ENCODE measurements around the gene ARF1. TPM values are rescaled to one million over a fixed set of nuclear protein-coding genes. Genes with fewer than 3 reads are reported as not detected.

The ARF1 gene
- polyA plus RNA-seq, 1 donor (not counting 4 experiments of a cell fraction or from before 2014, with no cell fraction given) = 295 TPM

DNA sequence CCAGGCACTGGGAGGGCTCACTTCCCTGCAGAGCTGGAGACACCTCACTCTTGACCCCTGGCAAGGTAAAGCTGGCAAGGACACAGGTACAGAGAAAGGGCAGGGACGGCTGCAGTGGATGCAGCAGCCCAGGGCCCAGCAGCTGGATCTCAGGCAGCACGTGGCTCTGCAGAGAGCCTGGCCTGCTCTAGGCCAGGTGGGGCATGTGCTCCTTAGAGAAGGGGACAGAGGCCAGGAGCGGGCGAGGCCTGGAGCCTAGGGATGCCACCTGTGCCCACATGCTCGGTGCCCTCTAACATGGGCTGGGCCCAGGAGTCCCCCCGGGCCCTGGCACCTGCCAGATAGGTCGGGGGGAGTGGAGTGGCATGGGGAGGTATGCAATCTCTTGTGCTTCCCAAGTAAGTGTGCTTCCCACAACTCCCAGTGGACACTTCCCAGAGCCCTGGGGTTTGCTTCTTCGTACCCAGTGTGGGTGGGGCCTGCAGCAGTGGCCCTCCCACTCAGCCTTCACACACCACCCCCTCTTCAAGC is 45.7 kb upstream of the ARF1 start:
- no peak for DNase-seq (ENCODE audit: low read depth, low spot score)

DNA sequence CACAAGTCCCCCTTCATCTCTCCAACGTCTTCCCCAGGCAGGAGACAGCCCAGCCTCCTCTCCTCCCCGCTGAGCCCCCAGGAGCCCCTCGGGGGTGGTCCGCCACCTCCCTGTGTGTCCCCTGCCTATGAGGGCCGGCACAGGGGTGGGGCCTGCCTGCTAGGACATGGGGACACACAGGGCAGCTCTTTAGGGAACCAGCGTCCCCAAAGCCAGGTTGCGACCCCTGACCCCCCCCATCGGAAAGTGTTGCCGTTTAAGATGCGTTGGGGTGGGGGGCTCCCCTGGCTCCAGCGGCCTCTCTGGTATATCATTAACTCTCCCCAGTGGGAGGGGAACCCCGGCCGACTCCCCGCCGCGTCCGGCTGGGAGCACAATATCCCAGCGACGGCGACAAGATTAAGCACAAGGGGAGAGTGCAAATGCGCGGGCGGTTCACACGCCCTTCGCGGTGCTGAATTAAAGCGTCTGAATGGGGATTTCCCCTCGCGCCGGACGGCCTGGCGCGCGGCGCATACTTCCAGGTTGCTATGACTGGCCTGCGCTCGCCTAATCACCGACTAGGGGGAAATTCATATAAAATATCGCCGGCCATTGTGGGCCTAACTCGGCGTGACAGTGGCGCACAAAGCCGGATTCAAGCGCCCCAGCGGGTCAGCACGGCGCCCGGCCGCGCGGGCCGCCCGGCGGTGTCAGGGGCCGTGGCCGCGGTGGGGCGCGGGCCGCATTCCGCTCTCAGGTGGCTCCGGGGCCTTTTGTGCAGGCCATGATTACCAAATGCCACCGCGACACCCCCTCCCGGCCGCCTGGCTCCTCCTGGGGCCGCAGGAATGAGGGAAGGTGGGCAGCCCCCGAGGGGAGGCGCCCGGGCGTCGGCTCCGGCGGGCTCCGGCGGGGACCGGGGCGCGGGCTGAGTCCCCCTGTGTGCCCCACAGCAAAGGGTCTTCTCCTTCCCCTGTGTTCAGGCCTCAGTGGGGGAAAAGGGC is 44.8 kb upstream of the ARF1 start:
- no peaks in the 10 kb centered on the region for H3K4me1 ChIP-seq (ENCODE audit: control insufficient read depth, extremely low read depth, insufficient read depth, low read length)
- TF ChIP-seq EZH2 (IDR thresholded peaks at IDR 0.05; ENCODE audit: low read length) = no peak
- TF ChIP-seq, protein P1, sequence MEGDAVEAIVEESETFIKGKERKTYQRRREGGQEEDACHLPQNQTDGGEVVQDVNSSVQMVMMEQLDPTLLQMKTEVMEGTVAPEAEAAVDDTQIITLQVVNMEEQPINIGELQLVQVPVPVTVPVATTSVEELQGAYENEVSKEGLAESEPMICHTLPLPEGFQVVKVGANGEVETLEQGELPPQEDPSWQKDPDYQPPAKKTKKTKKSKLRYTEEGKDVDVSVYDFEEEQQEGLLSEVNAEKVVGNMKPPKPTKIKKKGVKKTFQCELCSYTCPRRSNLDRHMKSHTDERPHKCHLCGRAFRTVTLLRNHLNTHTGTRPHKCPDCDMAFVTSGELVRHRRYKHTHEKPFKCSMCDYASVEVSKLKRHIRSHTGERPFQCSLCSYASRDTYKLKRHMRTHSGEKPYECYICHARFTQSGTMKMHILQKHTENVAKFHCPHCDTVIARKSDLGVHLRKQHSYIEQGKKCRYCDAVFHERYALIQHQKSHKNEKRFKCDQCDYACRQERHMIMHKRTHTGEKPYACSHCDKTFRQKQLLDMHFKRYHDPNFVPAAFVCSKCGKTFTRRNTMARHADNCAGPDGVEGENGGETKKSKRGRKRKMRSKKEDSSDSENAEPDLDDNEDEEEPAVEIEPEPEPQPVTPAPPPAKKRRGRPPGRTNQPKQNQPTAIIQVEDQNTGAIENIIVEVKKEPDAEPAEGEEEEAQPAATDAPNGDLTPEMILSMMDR (optimal IDR thresholded peaks at IDR 0.05 in 1 of 3, IDR thresholded peaks at IDR 0.05 in 1 of 3, conservative IDR thresholded peaks at IDR 0.05 in 1 of 3; ENCODE audit: extremely low read depth in 1 of 3, insufficient read depth in 2 of 3, low read length in 3 of 3) = no peak
- peak overlapping the region in 1 of 3 experiments; percentile 10 for H3K4me3 ChIP-seq (ENCODE audit: control insufficient read depth in 2 of 3, extremely low read depth in 1 of 3, insufficient read depth in 2 of 3, low read depth in 1 of 3, low read length in 3 of 3)
- H3K27ac ChIP-seq (ENCODE audit: control insufficient read depth, insufficient read depth, low read length) = no peak overlapping the region
- no peaks in the 10 kb centered on the region for H4K20me1 ChIP-seq (ENCODE audit: control insufficient read depth, extremely low read depth, insufficient read depth, low read length)
- H3K36me3 ChIP-seq (ENCODE audit: control insufficient read depth in 2 of 2, extremely low read depth in 1 of 2, insufficient read depth in 2 of 2, low read length in 2 of 2) = no peaks in the 10 kb centered on the region
- H3K4me2 ChIP-seq (ENCODE audit: control insufficient read depth, extremely low read depth, insufficient read depth, low read depth, low read length) = peak overlapping the region; percentile 51
- no peaks in the 10 kb centered on the region for H3K9me1 ChIP-seq (ENCODE audit: control insufficient read depth, extremely low read depth, insufficient read depth, low read length)
- H3K9me3 ChIP-seq (ENCODE audit: control insufficient read depth, low read depth, low read length) = peaks cover 2% of the 10 kb centered on the region
- no peak for DNase-seq (ENCODE audit: low read depth, low spot score)
- H3K9ac ChIP-seq (ENCODE audit: control insufficient read depth, extremely low read depth, insufficient read depth, low read length) = peak overlapping the region; percentile 9
- H2AFZ ChIP-seq (ENCODE audit: control insufficient read depth, low read length) = no peak overlapping the region
- peaks cover 41% of the 10 kb centered on the region for H3K27me3 ChIP-seq (ENCODE audit: control insufficient read depth, extremely low read depth, insufficient read depth, low read length)
- H3K79me2 ChIP-seq (ENCODE audit: control insufficient read depth, insufficient read depth, low read length) = no peaks in the 10 kb centered on the region
- dilution Hi-C loops (cut with MboI; ENCODE audit: extremely low pct_ligation_motif_present, low sequenced_read_pairs) = no loop called here
- no peak for FAIRE-seq

More for the DNA sequence above, 45.7 kb upstream of the ARF1 start:
- no peak overlapping the region for H2AFZ ChIP-seq (ENCODE audit: control insufficient read depth, low read length)
- H3K79me2 ChIP-seq (ENCODE audit: control insufficient read depth, insufficient read depth, low read length) = no peaks in the 10 kb centered on the region
- no peaks in the 10 kb centered on the region for H4K20me1 ChIP-seq (ENCODE audit: control insufficient read depth, extremely low read depth, insufficient read depth, low read length)
- H3K4me3 ChIP-seq (ENCODE audit: control insufficient read depth in 2 of 3, extremely low read depth in 1 of 3, insufficient read depth in 2 of 3, low read depth in 1 of 3, low read length in 3 of 3) = no peak overlapping the region
- no peaks in the 10 kb centered on the region for H3K36me3 ChIP-seq (ENCODE audit: control insufficient read depth in 2 of 2, extremely low read depth in 1 of 2, insufficient read depth in 2 of 2, low read length in 2 of 2)
- no peaks in the 10 kb centered on the region for H3K4me1 ChIP-seq (ENCODE audit: control insufficient read depth, extremely low read depth, insufficient read depth, low read length)
- no peak overlapping the region for H3K27ac ChIP-seq (ENCODE audit: control insufficient read depth, insufficient read depth, low read length)
- H3K4me2 ChIP-seq (ENCODE audit: control insufficient read depth, extremely low read depth, insufficient read depth, low read depth, low read length) = no peak overlapping the region
- H3K9me1 ChIP-seq (ENCODE audit: control insufficient read depth, extremely low read depth, insufficient read depth, low read length) = no peaks in the 10 kb centered on the region
- no peak for TF ChIP-seq EZH2 (IDR thresholded peaks at IDR 0.05; ENCODE audit: low read length)
- TF ChIP-seq, protein P1 (optimal IDR thresholded peaks at IDR 0.05 in 1 of 3, IDR thresholded peaks at IDR 0.05 in 1 of 3, conservative IDR thresholded peaks at IDR 0.05 in 1 of 3; ENCODE audit: extremely low read depth in 1 of 3, insufficient read depth in 2 of 3, low read length in 3 of 3) = no peak
- dilution Hi-C loops (cut with MboI; ENCODE audit: extremely low pct_ligation_motif_present, low sequenced_read_pairs) = no loop called here
- FAIRE-seq = no peak
- H3K27me3 ChIP-seq (ENCODE audit: control insufficient read depth, extremely low read depth, insufficient read depth, low read length) = peaks cover 41% of the 10 kb centered on the region
- no peaks in the 10 kb centered on the region for H3K9me3 ChIP-seq (ENCODE audit: control insufficient read depth, low read depth, low read length)
- H3K9ac ChIP-seq (ENCODE audit: control insufficient read depth, extremely low read depth, insufficient read depth, low read length) = no peak overlapping the region

Measured in keratinocyte (primary cell).